ENCODE measurements around the gene DAPP1. TPM values are rescaled to one million over a fixed set of nuclear protein-coding genes. Genes with fewer than 3 reads are reported as not detected.

DAPP1 gene
- polyA plus RNA-seq, 6 donors from 2014 or later = 114 to 255 (median 199) TPM

DNA sequence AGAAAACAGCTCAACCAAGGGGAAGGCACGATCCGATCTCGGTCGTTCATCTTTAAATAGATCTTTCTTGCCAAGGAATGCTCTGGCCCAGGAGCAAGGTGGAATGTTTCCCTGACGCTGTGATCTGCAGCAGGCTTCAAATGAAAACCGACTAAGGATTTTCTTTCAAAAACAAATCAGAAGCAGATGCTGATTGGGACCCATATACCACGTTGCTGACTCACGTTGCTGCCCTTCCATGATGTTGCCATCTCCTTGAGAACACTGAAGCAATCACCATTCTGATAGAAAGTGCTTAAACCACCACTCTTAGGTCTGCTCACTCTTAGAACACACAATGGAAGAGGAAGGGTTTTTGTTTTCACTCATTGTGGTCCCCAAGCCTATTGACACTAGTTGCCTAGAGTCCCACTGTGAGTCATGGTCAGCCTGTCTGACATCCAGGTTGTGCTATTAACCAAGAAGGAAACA, 51.5 kb downstream of the DAPP1 start:
- H3K4me3 Mint-ChIP-seq = no peak overlapping the region
- no peak for ATAC-seq (ENCODE audit: low read depth in 2 of 2)
- H3K27me3 Mint-ChIP-seq = no peaks in the 10 kb centered on the region
- H3K36me3 Mint-ChIP-seq = peaks cover 9 to 11% of the 10 kb centered on the region in 2 donors
- DNase-seq = no peak
- no peaks in the 10 kb centered on the region for H3K9me3 Mint-ChIP-seq
- peaks cover 5 to 6% (median 5%) of the 10 kb centered on the region in 3 donors for H3K4me1 Mint-ChIP-seq
- H3K27ac Mint-ChIP-seq = peak overlapping the region in 3 of 6 donors; percentile 21 to 71 (median 41)

DNA sequence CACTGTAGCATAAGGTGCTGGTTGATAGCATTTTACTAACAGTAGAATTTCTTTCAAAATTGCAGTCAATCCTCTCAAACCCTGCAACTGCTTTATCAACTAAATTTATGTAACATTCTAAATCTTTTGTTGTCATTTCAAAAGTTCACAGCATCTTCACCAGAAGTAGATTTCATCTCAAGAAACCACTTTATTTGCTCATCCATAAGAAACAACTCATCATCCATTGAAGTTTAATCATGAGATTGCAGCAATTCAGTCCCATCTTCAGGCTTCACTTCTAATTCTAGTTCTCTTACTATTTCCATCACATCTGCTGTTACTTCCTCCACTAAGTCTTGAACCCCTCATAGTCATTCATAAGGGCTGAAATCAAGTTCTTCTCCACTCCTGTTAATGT, 55.9 kb downstream of the DAPP1 start:
- DNase-seq = no peak
- no peak overlapping the region for H3K4me3 Mint-ChIP-seq
- no peaks in the 10 kb centered on the region for H3K27me3 Mint-ChIP-seq
- H3K36me3 Mint-ChIP-seq = peaks cover 7 to 9% of the 10 kb centered on the region in 2 donors
- peak overlapping the region in 4 of 6 donors; percentile 9 to 88 (median 24) for H3K27ac Mint-ChIP-seq
- peaks cover 5 to 7% (median 6%) of the 10 kb centered on the region in 3 donors for H3K4me1 Mint-ChIP-seq
- no peaks in the 10 kb centered on the region for H3K9me3 Mint-ChIP-seq
- no peak for ATAC-seq (ENCODE audit: low read depth in 2 of 2)

DNA sequence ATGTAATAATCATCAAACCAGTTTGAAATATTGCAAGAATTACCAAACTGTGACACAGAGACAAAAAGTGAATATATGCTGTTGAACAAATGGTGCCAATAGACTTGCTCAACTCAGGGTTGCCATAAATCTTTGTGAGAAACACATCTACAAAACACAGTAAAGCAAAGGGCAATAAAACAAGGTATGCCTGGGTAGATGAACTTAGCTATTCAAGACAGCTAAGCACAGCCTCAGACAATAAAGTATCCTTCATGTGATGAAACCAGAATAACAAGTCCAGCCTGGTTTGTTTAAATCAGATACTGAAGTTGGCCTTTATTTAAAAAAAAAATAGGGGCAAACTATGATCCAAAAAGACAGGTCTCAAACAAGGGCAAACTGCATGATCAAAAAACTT, 58.4 kb downstream of the DAPP1 start:
- peaks cover 7 to 13% of the 10 kb centered on the region in 2 donors for H3K36me3 Mint-ChIP-seq
- no peaks in the 10 kb centered on the region for H3K9me3 Mint-ChIP-seq
- no peak for ATAC-seq (ENCODE audit: low read depth in 2 of 2)
- peak overlapping the region in 2 of 6 donors; percentile 28 to 84 for H3K27ac Mint-ChIP-seq
- peaks cover 5 to 7% (median 6%) of the 10 kb centered on the region in 3 donors for H3K4me1 Mint-ChIP-seq
- H3K27me3 Mint-ChIP-seq = no peaks in the 10 kb centered on the region
- no peak for DNase-seq
- H3K4me3 Mint-ChIP-seq = no peak overlapping the region

DNA sequence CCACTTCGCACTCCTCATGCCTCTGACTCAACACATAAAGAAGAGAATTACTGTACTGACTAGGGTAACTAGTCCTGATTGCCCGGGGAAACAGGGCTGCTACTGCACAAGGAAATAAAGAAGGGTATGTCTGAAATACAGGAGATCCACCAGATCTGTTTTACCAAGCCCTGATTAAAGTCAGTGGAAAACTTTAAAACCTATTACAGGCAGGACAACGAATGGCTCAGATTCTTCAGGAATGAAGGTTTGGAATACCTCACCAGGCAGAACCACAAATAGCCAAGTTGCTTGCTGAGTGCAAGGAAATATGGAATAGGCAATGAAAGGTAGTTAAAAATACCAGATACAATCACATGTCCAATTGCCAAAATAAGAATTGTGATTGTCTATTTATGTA, 60.3 kb downstream of the DAPP1 start:
- Mint-ChIP-seq H3K4me1 (peaks cover 2 to 6% (median 5%) of the 10 kb centered on the region in 3 donors), H3K9me3 (no peaks in the 10 kb centered on the region), H3K36me3 (peaks cover under 1 to 19% of the 10 kb centered on the region in 2 donors), H3K4me3 (no peak overlapping the region), H3K27ac (peak overlapping the region in 1 of 6 donors; percentile 10), H3K27me3 (no peaks in the 10 kb centered on the region)
- no peak for DNase-seq
- no peak for ATAC-seq (ENCODE audit: low read depth in 2 of 2)

DNA sequence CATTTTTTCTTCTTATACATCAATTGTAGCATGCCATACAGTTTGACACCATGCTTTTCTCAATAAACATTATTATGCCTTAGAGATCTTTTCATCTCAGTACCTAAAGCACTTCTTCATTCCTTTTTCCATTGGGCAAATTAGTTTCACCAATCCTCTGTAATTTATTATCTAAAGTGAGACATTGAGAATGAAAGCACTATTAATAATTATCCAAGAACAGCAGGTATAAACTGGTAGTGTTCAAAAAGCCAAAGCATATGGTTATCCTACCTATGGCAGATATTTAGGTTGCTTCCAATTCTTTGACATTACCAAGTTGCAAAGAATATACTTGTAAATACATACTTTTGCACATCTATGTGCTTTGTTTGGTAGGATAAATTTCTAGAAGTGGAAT, 62.0 kb downstream of the DAPP1 start:
- Mint-ChIP-seq H3K4me3 (no peak overlapping the region), H3K27me3 (no peaks in the 10 kb centered on the region), H3K36me3 (peaks cover 0 to 10% of the 10 kb centered on the region in 2 donors), H3K9me3 (no peaks in the 10 kb centered on the region), H3K27ac (no peak overlapping the region), H3K4me1 (peaks cover 0 to 2% (median 0%) of the 10 kb centered on the region in 3 donors)
- DNase-seq (no peak), ATAC-seq (ENCODE audit: low read depth in 2 of 2) (no peak)

DNA sequence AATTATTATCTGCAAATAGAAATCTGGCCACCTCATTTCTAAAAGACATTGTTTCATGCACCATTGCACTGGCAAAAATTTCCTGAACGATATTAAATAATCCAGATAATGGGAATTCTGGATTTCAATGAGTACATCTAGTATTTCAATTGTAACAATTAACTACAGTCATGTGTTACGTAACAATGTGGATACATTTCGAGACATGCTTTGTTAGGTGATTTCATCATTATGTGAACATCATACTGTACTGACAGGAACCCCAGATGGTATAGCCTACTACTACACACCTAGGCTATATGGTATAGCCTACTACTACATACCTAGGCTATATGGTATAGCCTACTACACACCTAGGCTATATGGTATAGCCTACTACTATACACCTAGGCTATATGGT, 62.8 kb downstream of the DAPP1 start:
- no peak overlapping the region for H3K4me3 Mint-ChIP-seq
- ATAC-seq (ENCODE audit: low read depth in 2 of 2) (no peak), DNase-seq (no peak)
- no peaks in the 10 kb centered on the region for H3K27me3 Mint-ChIP-seq
- H3K36me3 Mint-ChIP-seq = peaks cover 0 to 10% of the 10 kb centered on the region in 2 donors
- H3K9me3 Mint-ChIP-seq = no peaks in the 10 kb centered on the region
- H3K4me1 Mint-ChIP-seq = peaks cover 0 to 2% (median 0%) of the 10 kb centered on the region in 3 donors
- no peak overlapping the region for H3K27ac Mint-ChIP-seq

DNA sequence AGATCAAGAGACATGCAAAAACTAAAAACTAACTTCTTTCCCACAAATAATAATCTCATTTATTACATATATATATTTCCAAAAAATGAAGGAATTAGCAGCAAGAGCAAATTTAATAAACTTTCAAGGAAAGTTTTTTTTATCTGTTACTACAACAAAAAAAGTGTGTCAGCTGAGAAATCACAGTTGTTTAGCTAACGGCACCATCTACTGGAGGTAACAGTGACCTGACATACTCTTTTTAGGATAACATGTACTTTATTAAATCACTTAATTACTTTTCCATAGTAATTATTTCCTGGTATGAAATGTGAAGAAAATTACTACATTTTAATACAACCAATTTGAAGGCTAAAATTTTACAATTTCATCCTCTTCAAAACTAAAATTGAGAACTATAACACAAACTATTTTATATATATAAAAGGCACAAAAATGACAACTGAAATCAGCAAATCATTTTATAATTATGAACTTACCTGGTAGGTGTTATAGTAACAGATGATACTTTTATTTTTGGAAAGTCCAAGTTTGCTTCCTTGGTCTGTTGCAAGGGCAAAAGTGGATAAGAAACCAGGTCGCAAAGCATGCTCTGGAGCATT, 68.5 kb downstream of the DAPP1 start:
- H3K36me3 Mint-ChIP-seq = peaks cover 0 to 5% of the 10 kb centered on the region in 2 donors
- DNase-seq (peak; percentile 31), ATAC-seq (ENCODE audit: low read depth in 2 of 2) (peak; percentile 43 to 52)
- no peak overlapping the region for H3K4me3 Mint-ChIP-seq
- no peak overlapping the region for H3K27ac Mint-ChIP-seq
- H3K27me3 Mint-ChIP-seq = no peaks in the 10 kb centered on the region
- peaks cover 0 to 5% (median 4%) of the 10 kb centered on the region in 3 donors for H3K4me1 Mint-ChIP-seq
- no peaks in the 10 kb centered on the region for H3K9me3 Mint-ChIP-seq

DNA sequence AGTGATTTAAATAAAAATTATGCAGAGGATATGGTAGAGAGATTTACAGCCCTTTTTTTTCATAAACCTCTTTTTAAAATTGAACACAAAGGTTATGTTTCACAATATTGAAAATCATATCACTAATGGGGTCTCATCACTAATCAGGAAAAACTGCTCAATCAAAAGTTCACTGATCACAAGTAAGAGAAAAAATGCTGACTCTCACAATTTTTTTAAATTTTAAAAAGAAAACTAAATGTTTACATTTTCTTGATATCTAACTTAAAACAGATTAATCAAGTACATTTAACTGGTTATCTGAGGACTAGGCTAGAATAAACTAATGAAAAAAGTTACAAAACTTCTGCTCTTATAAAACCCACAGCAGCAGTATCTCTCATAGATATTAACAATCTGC, 69.1 kb downstream of the DAPP1 start:
- no peak overlapping the region for H3K4me3 Mint-ChIP-seq
- no peaks in the 10 kb centered on the region for H3K27me3 Mint-ChIP-seq
- DNase-seq (no peak), ATAC-seq (ENCODE audit: low read depth in 2 of 2) (no peak)
- H3K36me3 Mint-ChIP-seq = peaks cover 0 to under 1% of the 10 kb centered on the region in 2 donors
- no peaks in the 10 kb centered on the region for H3K9me3 Mint-ChIP-seq
- H3K27ac Mint-ChIP-seq = no peak overlapping the region
- H3K4me1 Mint-ChIP-seq = peaks cover 0 to 5% (median 4%) of the 10 kb centered on the region in 3 donors

DNA sequence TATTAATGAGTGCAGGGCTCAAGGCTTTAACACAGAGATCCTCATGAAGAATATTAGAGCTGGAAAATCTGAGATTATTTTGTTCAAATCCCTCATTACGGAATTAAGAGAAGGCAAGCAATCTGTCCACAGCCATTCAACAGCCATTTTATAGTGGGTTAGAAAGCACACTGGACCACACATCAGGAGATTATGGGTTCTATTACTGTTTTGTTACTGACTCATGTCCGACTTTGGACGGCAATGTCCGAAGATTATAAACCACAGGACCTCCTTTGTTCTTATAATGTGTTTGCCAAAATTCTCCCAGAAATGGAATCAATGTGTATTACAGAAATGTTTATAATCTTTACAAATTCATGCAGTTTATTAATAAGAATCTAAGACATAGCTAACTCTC, 69.5 kb downstream of the DAPP1 start:
- no peaks in the 10 kb centered on the region for H3K27me3 Mint-ChIP-seq
- no peak overlapping the region for H3K4me3 Mint-ChIP-seq
- H3K4me1 Mint-ChIP-seq = peaks cover 0 to 5% (median 4%) of the 10 kb centered on the region in 3 donors
- ATAC-seq (ENCODE audit: low read depth in 2 of 2) (no peak), DNase-seq (no peak)
- H3K27ac Mint-ChIP-seq = no peak overlapping the region
- H3K9me3 Mint-ChIP-seq = no peaks in the 10 kb centered on the region
- H3K36me3 Mint-ChIP-seq = no peaks in the 10 kb centered on the region

DNA sequence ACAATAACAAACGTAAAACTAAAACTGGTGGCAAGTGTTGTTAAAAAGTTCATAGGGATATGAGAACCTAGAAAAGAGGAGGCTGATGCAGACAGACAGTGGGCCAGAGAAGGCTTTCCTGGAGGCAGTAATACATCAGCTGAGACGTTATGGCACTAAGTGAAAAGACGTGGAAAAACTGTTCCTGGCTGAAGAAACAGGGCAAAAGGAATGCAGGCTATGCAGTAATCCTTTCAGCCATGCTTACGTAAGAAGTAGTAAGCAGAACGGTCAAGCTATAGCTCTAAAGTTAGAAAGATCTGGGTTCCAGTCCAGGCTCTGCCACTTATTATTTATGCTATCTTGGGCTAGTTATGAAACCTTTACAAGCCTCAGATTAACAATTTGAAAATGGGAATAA, 71.2 kb downstream of the DAPP1 start:
- Mint-ChIP-seq H3K4me3 (no peak overlapping the region), H3K9me3 (no peaks in the 10 kb centered on the region), H3K36me3 (no peaks in the 10 kb centered on the region), H3K4me1 (peaks cover 3 to 7% (median 7%) of the 10 kb centered on the region in 3 donors), H3K27me3 (no peaks in the 10 kb centered on the region), H3K27ac (peak overlapping the region in 1 of 6 donors; percentile 68)
- DNase-seq (no peak), ATAC-seq (ENCODE audit: low read depth in 2 of 2) (no peak)

DNA sequence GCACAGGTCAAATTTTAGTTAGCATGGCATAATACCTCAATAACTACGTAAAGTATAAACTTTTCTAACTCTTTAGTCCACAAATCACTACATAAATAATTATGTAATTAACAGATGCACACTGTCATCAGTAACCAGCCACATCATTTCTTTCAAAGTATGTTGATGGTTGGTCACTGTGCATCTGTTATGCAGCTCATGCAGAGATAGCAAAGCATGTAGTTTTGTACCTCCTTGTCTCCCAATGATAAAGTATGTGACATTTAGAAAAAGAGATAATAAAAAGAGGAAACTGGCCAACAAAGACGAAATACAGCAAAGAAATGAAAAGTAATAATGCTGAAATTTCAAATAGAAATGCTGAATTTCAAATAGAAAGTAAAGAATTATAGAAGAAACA, 74.7 kb downstream of the DAPP1 start:
- no peaks in the 10 kb centered on the region for H3K27me3 Mint-ChIP-seq
- DNase-seq (no peak), ATAC-seq (ENCODE audit: low read depth in 2 of 2) (no peak)
- H3K27ac Mint-ChIP-seq = peak overlapping the region in 1 of 6 donors; percentile 24
- H3K9me3 Mint-ChIP-seq = no peaks in the 10 kb centered on the region
- no peaks in the 10 kb centered on the region for H3K36me3 Mint-ChIP-seq
- peaks cover 21 to 27% (median 23%) of the 10 kb centered on the region in 3 donors for H3K4me1 Mint-ChIP-seq
- H3K4me3 Mint-ChIP-seq = peak overlapping the region in 1 of 8 donors; percentile 58

DNA sequence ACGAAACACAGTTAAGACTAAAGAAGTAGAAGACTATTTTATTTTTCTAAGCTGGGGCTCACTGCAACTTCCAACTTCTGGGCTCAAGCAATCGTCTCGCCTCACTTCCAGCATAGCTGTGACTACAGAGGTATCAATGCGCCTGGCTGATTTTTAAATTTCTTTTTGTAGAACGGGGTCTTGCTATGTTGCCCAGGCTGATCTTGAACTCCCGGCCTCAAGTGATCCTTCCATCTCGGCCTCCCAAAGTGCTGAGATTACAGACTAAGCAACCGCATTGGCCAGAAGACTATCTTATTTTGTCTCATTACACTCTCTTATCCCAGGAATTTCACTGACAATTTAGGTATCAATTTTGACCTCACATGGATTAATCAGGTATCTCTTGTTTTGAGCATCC, 76.4 kb downstream of the DAPP1 start:
- Mint-ChIP-seq H3K27me3 (no peaks in the 10 kb centered on the region), H3K4me1 (peaks cover 21 to 27% (median 23%) of the 10 kb centered on the region in 3 donors), H3K36me3 (no peaks in the 10 kb centered on the region)

DNA sequence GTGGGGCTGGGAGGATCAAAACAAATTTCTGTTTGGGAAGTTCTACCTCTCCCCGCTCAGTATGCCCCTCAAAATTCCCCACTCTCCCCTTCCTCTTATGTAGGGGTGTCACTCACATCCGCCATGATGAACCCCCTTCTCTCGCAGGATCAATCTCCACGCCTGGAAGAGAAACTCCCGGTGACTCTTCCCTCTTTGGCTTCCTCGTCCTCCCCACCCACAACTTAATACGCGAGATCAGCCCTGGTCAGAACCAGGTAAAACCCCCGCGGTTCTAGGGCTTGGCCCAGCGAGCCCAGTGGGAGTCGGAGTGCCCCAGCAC, 77.2 kb downstream of the DAPP1 start:
- Mint-ChIP-seq H3K9me3 (no peaks in the 10 kb centered on the region), H3K27ac (peak overlapping the region; percentile 99 to 100 (median 99)), H3K4me1 (peaks cover 21 to 27% (median 23%) of the 10 kb centered on the region in 3 donors), H3K27me3 (no peaks in the 10 kb centered on the region), H3K4me3 (peak overlapping the region; percentile 96 to 99 (median 98)), H3K36me3 (no peaks in the 10 kb centered on the region)
- ATAC-seq (ENCODE audit: low read depth in 2 of 2) = peak in 1 of 2 donors; percentile 25
- DNase-seq = no peak

More for the DNA sequence above, 76.4 kb downstream of the DAPP1 start:
- ATAC-seq (ENCODE audit: low read depth in 2 of 2) (no peak), DNase-seq (no peak)
- H3K4me3 Mint-ChIP-seq = peak overlapping the region; percentile 96 to 99 (median 98)
- no peaks in the 10 kb centered on the region for H3K9me3 Mint-ChIP-seq
- H3K27ac Mint-ChIP-seq = peak overlapping the region in 5 of 6 donors; percentile 12 to 100 (median 99)

DNA sequence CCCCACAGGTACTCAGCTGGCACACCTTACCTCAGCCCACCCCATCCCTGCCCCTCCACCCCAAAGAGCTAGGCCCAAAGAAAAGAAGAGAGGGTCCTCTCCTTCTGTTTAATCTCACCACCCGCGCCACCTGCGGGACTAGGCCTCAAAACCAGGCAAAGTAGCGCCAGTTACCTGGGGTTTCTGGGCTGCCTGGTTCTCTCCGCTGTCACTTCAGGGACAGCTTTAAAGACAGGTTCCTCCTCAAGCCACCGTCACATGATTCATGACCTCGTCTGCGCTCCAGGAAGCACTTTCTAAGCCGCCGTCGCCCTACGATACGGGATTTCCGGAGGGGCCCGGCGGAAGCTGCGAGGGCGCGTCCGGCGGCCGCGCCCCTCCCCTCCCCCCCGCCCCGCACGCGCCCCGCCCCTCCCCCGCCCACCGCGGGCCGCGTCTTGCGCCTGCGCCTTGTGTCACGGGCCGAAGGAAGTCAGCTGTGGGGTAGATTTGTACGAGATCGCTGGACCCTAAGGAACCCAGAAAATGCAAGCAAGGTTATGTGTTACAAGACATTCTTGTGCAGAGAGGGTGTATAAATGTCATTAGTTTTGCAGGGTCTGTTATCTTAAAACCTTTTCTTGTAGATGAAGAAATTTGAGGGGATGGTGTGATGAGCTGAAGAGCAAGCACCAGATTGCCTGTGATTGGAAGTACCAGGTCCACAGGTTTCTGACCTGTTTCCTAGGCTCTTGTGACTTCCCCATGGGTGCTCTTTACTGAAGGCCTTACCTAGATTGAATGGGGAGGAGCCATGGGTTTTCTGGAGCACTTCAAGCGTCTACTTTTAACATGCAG, 77.8 kb downstream of the DAPP1 start, which contains the start of gene LAMTOR3:
Gene LAMTOR3, minus strand, starts transcription at position 267 of the 837 bp plus-strand sequence. CDS start 464 bp downstream, outside the sequence.
- DNase-seq (peak; percentile 89), ATAC-seq (ENCODE audit: low read depth in 2 of 2) (peak; percentile 99)
- H3K36me3 Mint-ChIP-seq = no peaks in the 10 kb centered on the region
- H3K4me3 Mint-ChIP-seq = peak within 1 kb of the TSS; percentile 96 to 99 (median 98)
- no peaks in the 10 kb centered on the region for H3K9me3 Mint-ChIP-seq
- no peaks in the 10 kb centered on the region for H3K27me3 Mint-ChIP-seq
- peak within 1 kb of the TSS; percentile 99 to 100 (median 99) for H3K27ac Mint-ChIP-seq
- peaks cover 20 to 24% (median 21%) of the 10 kb centered on the region in 3 donors for H3K4me1 Mint-ChIP-seq
